Fibroblast of lung (primary cell): Measurements from ENCODE around the gene LTA4H. TPM values are rescaled to one million over a fixed set of nuclear protein-coding genes. Genes with fewer than 3 reads are reported as not detected.

Experiments used
- DNase-seq, 2 donors: peaks; one replicate each; pipeline versions ENCODE4 v3.0.0 to v3.0.0-alpha.2; 2010; ENCODE audit warnings: low read depth in 2 of 2
- H2AFZ ChIP-seq: 2 replicates; pipeline ENCODE4 v1.5.1; 2012; ENCODE audit warnings: low read length, control low read depth, inconsistent platforms
- H3K27ac ChIP-seq: 2 replicates; pipeline ENCODE4 v1.5.1; 2011; ENCODE audit warnings: low read length, control low read depth; ENCODE audit not compliant: insufficient read depth
- H3K27me3 ChIP-seq: 2 replicates; pipeline ENCODE4 v1.5.1; 2011; ENCODE audit warnings: mild to moderate bottlenecking, low read length; ENCODE audit not compliant: control insufficient read depth, insufficient read depth
- H3K36me3 ChIP-seq: 2 replicates; pipeline ENCODE4 v1.5.1; 2011; ENCODE audit warnings: low read length; ENCODE audit not compliant: control insufficient read depth, insufficient read depth
- H3K4me1 ChIP-seq: 2 replicates; pipeline ENCODE4 v1.5.1; 2011; ENCODE audit warnings: low read length; ENCODE audit not compliant: control insufficient read depth, insufficient read depth; ENCODE audit errors: extremely low read depth
- H3K4me2 ChIP-seq: 2 replicates; pipeline ENCODE4 v1.5.1; 2011; ENCODE audit warnings: low read length, control low read depth; ENCODE audit not compliant: insufficient read depth; ENCODE audit errors: extremely low read depth
- H3K4me3 ChIP-seq, 4 experiments: fragments of 200-600 bp in 1 of 4; sonication (generic) in 1 of 4; replicated peaks in 1 of 4; 2 replicates each; pipeline ENCODE4 v1.5.1; 2011 to 2016; ENCODE audit warnings: low read length in 4 of 4, low read depth in 3 of 4, mild to moderate bottlenecking in 3 of 4, control low read depth in 2 of 4, inconsistent platforms in 1 of 4, mixed read lengths in 1 of 4; ENCODE audit not compliant: insufficient read depth in 1 of 4; ENCODE audit errors: control extremely low read depth in 1 of 4
- H3K79me2 ChIP-seq: 2 replicates; pipeline ENCODE4 v1.5.1; 2012; ENCODE audit warnings: mild to moderate bottlenecking, low read length, inconsistent platforms; ENCODE audit not compliant: control insufficient read depth, insufficient read depth
- H3K9ac ChIP-seq: 2 replicates; pipeline ENCODE4 v1.5.1; 2011; ENCODE audit warnings: mild to moderate bottlenecking, low read length, control low read depth; ENCODE audit not compliant: insufficient read depth
- H3K9me3 ChIP-seq: 2 replicates; pipeline ENCODE4 v1.5.1; 2012; ENCODE audit warnings: low read depth, low read length; ENCODE audit not compliant: control insufficient read depth, insufficient read depth
- H4K20me1 ChIP-seq: 2 replicates; pipeline ENCODE4 v1.5.1; 2011; ENCODE audit warnings: low read length; ENCODE audit not compliant: control insufficient read depth, insufficient read depth; ENCODE audit errors: extremely low read depth
- CTCF ChIP-seq, 2 donors: IDR thresholded peaks in 1 of 2; conservative IDR thresholded peaks in 1 of 2; 1 replicate in 1 of 2; 2 replicates in 1 of 2; pipeline ENCODE4 v1.5.1; 2011 to 2012; ENCODE audit warnings: low read length in 2 of 2, control low read depth in 1 of 2, inconsistent platforms in 1 of 2, low read depth in 1 of 2, mild to moderate bottlenecking in 1 of 2
- EZH2 ChIP-seq: IDR thresholded peaks from 2 replicates; pipeline ENCODE4 v1.5.1; 2012; ENCODE audit warnings: low read length, control low read depth, mild to moderate bottlenecking; ENCODE audit errors: missing control alignments
- polyA plus RNA-seq, 2 donors: library from polyadenylated mRNA; depleted of rRNA in 1 of 2; stranded (reverse) in 1 of 2; unstranded in 1 of 2; fragments of >200 nt; gene quantifications; 2 replicates each; pipeline ENCODE4 v1.2.1, GENCODE V29; 2011 to 2012; ENCODE audit warnings: missing spikeins in 1 of 2
- total RNA-seq: library from RNA; depleted of rRNA; stranded (reverse); fragments of >200 nt; gene quantifications from 2 replicates; pipeline ENCODE4 v1.2.1, GENCODE V29; 2014

The LTA4H gene
- total and polyA plus RNA-seq, 2 donors (not counting 1 experiment from before 2014, with no cell fraction given): 81.1 to 100 TPM

DNA sequence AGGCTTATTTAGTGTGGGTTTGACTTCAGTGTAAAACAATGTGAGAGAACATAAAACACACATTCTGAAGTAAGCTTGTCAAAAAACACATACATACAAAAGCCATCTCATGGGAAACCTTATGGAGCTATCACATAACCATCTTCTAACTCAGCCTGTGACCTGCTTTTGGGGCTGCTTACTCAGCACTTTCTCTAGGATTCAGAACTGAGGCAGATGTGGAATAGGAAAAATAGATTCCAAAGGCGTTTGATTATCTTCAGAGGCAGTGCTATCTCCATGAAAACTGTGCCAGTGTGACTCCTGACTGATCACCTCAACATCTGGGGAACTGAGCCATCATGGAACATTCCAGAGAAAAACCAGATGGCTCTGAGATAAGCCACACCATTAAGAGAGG is 52.8 kb downstream of the LTA4H start:
- Histone ChIP-seq H3K9ac (no peak overlapping the region), H3K4me2 (no peak overlapping the region), H3K9me3 (no peaks in the 10 kb centered on the region), H3K36me3 (no peaks in the 10 kb centered on the region), H4K20me1 (no peaks in the 10 kb centered on the region), H3K79me2 (no peaks in the 10 kb centered on the region), H3K4me1 (no peaks in the 10 kb centered on the region), H3K27ac (no peak overlapping the region), H3K27me3 (peaks cover 3% of the 10 kb centered on the region), H3K4me3 (no peak overlapping the region), H2AFZ (no peak overlapping the region)
- TF ChIP-seq CTCF (conservative IDR thresholded peaks at IDR 0.05 in 1 of 2, IDR thresholded peaks at IDR 0.05 in 1 of 2; ENCODE audit: low read depth in 1 of 2, low read length in 2 of 2) (no peak), EZH2 (no peak)
- no peak for DNase-seq

DNA sequence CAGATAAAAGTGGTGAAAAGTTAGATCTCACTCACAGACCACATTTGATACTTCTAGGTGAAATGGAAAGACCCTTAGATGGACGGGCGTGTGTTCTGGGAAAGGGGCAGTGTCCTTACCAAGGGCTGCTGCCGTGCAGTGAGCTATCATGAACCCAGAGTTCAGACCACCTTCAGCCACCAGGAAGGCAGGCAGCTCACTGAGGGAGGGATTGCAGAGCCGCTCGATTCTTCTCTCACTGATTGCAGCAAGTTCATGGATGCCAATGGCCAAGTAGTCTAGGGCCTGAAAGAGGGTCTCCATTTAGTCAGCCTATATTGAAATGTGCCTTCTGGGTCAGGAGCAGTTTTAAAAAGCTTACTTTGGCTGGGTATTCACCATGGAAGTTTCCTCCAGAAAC is 55.0 kb downstream of the LTA4H start:
- Histone ChIP-seq H3K4me1 (no peaks in the 10 kb centered on the region), H3K36me3 (no peaks in the 10 kb centered on the region)
- no peak for DNase-seq

GRCh38 chr12:95978774-95979173 is 56.6 kb downstream of the LTA4H start:
- no peak overlapping the region for H3K27ac ChIP-seq
- H3K4me3 ChIP-seq: no peak overlapping the region
- H3K4me2 ChIP-seq: no peak overlapping the region
- no peak overlapping the region for H3K9ac ChIP-seq
- peaks cover 3% of the 10 kb centered on the region for H3K27me3 ChIP-seq
- H4K20me1 ChIP-seq: no peaks in the 10 kb centered on the region
- H3K9me3 ChIP-seq: no peaks in the 10 kb centered on the region
- no peak overlapping the region for H2AFZ ChIP-seq
- no peak for TF ChIP-seq CTCF (conservative IDR thresholded peaks at IDR 0.05 in 1 of 2, IDR thresholded peaks at IDR 0.05 in 1 of 2; ENCODE audit: low read depth in 1 of 2, low read length in 2 of 2)
- no peak for DNase-seq
- no peaks in the 10 kb centered on the region for H3K79me2 ChIP-seq
- H3K36me3 ChIP-seq: no peaks in the 10 kb centered on the region
- no peaks in the 10 kb centered on the region for H3K4me1 ChIP-seq

More for the DNA sequence above, 55.0 kb downstream of the LTA4H start:
- no peak for TF ChIP-seq EZH2
- no peak for TF ChIP-seq CTCF (conservative IDR thresholded peaks at IDR 0.05 in 1 of 2, IDR thresholded peaks at IDR 0.05 in 1 of 2; ENCODE audit: low read depth in 1 of 2, low read length in 2 of 2)
- Histone ChIP-seq H3K9ac (no peak overlapping the region), H3K4me2 (no peak overlapping the region), H3K27ac (no peak overlapping the region), H3K79me2 (no peaks in the 10 kb centered on the region), H3K4me3 (no peak overlapping the region), H2AFZ (no peak overlapping the region), H4K20me1 (no peaks in the 10 kb centered on the region), H3K27me3 (peaks cover 3% of the 10 kb centered on the region), H3K9me3 (no peaks in the 10 kb centered on the region)
